WTC11 (cell line): ENCODE data around the gene INS. TPM values are rescaled to one million over a fixed set of nuclear protein-coding genes. Genes with fewer than 3 reads are reported as not detected.

Experiments used
- ATAC-seq: fragments of 200-7000 bp; cut with Tn5 transposase; 2 replicates; pipeline ENCODE4 v1.10.0; 2021; ENCODE audit warnings: mild to moderate bottlenecking, moderate library complexity
- CTCF ChIA-PET: fragments of 300-600 bp; sonication (Branson Sonifier 250); formaldehyde crosslinking; loops from one replicate; lab custom pipeline; 2021; ENCODE audit warnings: antibody characterized with exemption; lab: Charles Lee
- POLR2A ChIA-PET: fragments of 350-600 bp; sonication (Branson Sonifier 250); formaldehyde crosslinking; loops from one replicate; lab custom pipeline; 2021; ENCODE audit warnings: antibody characterized with exemption; lab: Charles Lee
- DNase-seq: peaks from one replicate; pipeline ENCODE4 v3.0.0; 2021; ENCODE audit warnings: low spot score
- H3K27ac Mint-ChIP-seq: 2 replicates; pipeline ENCODE4 v1.8.0; 2021; ENCODE audit warnings: mixed read lengths
- H3K27me3 Mint-ChIP-seq: 2 replicates; pipeline ENCODE4 v1.8.0; 2021; ENCODE audit warnings: low read depth, mild to moderate bottlenecking, moderate library complexity, mixed read lengths
- H3K36me3 Mint-ChIP-seq: 2 replicates; pipeline ENCODE4 v1.8.0; 2021; ENCODE audit warnings: mixed read lengths
- H3K4me1 Mint-ChIP-seq: 2 replicates; pipeline ENCODE4 v1.8.0; 2022; ENCODE audit warnings: mixed read lengths
- H3K4me3 Mint-ChIP-seq: 2 replicates; pipeline ENCODE4 v1.8.0; 2021; ENCODE audit warnings: mild to moderate bottlenecking, moderate library complexity, mixed read lengths
- H3K9me3 Mint-ChIP-seq: 2 replicates; pipeline ENCODE4 v1.8.0; 2021; ENCODE audit warnings: mixed read lengths
- ATF1 ChIP-seq: sonication (generic); formaldehyde crosslinking; IDR thresholded peaks from 2 replicates; pipeline ENCODE4 v1.8.1; 2023; ENCODE audit warnings: mild to moderate bottlenecking, moderate library complexity, missing genetic modification reagents
- ATF2 ChIP-seq: sonication (generic); formaldehyde crosslinking; IDR thresholded peaks from 2 replicates; pipeline ENCODE4 v1.8.1; 2022; ENCODE audit warnings: low read depth, missing genetic modification reagents, borderline replicate concordance
- CREM ChIP-seq: sonication (generic); formaldehyde crosslinking; IDR thresholded peaks from 2 replicates; pipeline ENCODE4 v1.8.1; 2022; ENCODE audit warnings: mild to moderate bottlenecking, missing genetic modification reagents, moderate library complexity
- ERG ChIP-seq: fragments of 250-450 bp; sonication (Bioruptor Pico); IDR thresholded peaks from 2 replicates; pipeline ENCODE4 v1.8.0; 2021; ENCODE audit warnings: mild to moderate bottlenecking
- ESRRA ChIP-seq: sonication (generic); formaldehyde crosslinking; IDR thresholded peaks from 2 replicates; pipeline ENCODE4 v1.8.1; 2022; ENCODE audit warnings: mild to moderate bottlenecking, missing genetic modification reagents, borderline replicate concordance
- ETV6 ChIP-seq: sonication (generic); formaldehyde crosslinking; IDR thresholded peaks from 2 replicates; pipeline ENCODE4 v1.8.1; 2022; ENCODE audit warnings: mild to moderate bottlenecking, missing genetic modification reagents
- FOXP1 ChIP-seq: sonication (generic); formaldehyde crosslinking; IDR thresholded peaks from 2 replicates; pipeline ENCODE4 v1.8.0; 2022; ENCODE audit warnings: missing genetic modification reagents, mild to moderate bottlenecking, moderate library complexity, borderline replicate concordance
- GRHL2 ChIP-seq: fragments of 250-450 bp; sonication (Bioruptor Pico); IDR thresholded peaks from 2 replicates; pipeline ENCODE4 v1.8.0; 2022; ENCODE audit warnings: mild to moderate bottlenecking, moderate library complexity; ENCODE audit not compliant: insufficient replicate concordance, severe bottlenecking
- HMGXB4 ChIP-seq: sonication (generic); formaldehyde crosslinking; IDR thresholded peaks from 2 replicates; pipeline ENCODE4 v1.8.1; 2023; ENCODE audit warnings: mild to moderate bottlenecking, moderate library complexity, missing genetic modification reagents
- KAT7 ChIP-seq: sonication (generic); formaldehyde crosslinking; IDR thresholded peaks from 2 replicates; pipeline ENCODE4 v1.8.1; 2023; ENCODE audit warnings: missing genetic modification reagents, mild to moderate bottlenecking, borderline replicate concordance
- NFATC4 ChIP-seq: fragments of 250-450 bp; sonication (Bioruptor Pico); IDR thresholded peaks from 2 replicates; pipeline ENCODE4 v1.9.0; 2021; ENCODE audit warnings: mild to moderate bottlenecking
- PREB ChIP-seq: sonication (generic); formaldehyde crosslinking; IDR thresholded peaks from 2 replicates; pipeline ENCODE4 v1.8.1; 2022; ENCODE audit warnings: mild to moderate bottlenecking, missing genetic modification reagents, moderate library complexity, borderline replicate concordance
- RELA ChIP-seq: sonication (generic); formaldehyde crosslinking; IDR thresholded peaks from 2 replicates; pipeline ENCODE4 v1.8.1; 2022; ENCODE audit warnings: missing genetic modification reagents, mild to moderate bottlenecking, borderline replicate concordance
- RORB ChIP-seq: fragments of 250-450 bp; sonication (Bioruptor Pico); IDR thresholded peaks from 2 replicates; pipeline ENCODE4 v1.9.0; 2021; ENCODE audit warnings: mild to moderate bottlenecking
- ZNF425 ChIP-seq: fragments of 250-450 bp; sonication (Bioruptor Pico); conservative IDR thresholded peaks from 2 replicates; pipeline ENCODE4 v1.9.0; 2021; ENCODE audit warnings: mild to moderate bottlenecking
- total RNA-seq: library from RNA; stranded (reverse); gene quantifications from 3 replicates; pipeline ENCODE4 v1.2.3, GENCODE V29; 2021
- TF ChIP-seq, protein P1 (sequence below): sonication (generic); formaldehyde crosslinking; conservative IDR thresholded peaks from 2 replicates; pipeline ENCODE4 v1.8.1; 2023; ENCODE audit warnings: mild to moderate bottlenecking, low read depth, missing genetic modification reagents, moderate library complexity
- TF ChIP-seq, protein P2 (sequence below): sonication (generic); formaldehyde crosslinking; IDR thresholded peaks from 2 replicates; pipeline ENCODE4 v1.8.0; 2022; ENCODE audit warnings: mild to moderate bottlenecking, missing genetic modification reagents
- TF ChIP-seq, protein P3 (sequence below): sonication (generic); formaldehyde crosslinking; IDR thresholded peaks from 2 replicates; pipeline ENCODE4 v1.8.0; 2022; ENCODE audit warnings: mild to moderate bottlenecking, missing genetic modification reagents

Gene INS
- total RNA-seq, 1 experiment from 2014 or later, result not detected

DNA sequence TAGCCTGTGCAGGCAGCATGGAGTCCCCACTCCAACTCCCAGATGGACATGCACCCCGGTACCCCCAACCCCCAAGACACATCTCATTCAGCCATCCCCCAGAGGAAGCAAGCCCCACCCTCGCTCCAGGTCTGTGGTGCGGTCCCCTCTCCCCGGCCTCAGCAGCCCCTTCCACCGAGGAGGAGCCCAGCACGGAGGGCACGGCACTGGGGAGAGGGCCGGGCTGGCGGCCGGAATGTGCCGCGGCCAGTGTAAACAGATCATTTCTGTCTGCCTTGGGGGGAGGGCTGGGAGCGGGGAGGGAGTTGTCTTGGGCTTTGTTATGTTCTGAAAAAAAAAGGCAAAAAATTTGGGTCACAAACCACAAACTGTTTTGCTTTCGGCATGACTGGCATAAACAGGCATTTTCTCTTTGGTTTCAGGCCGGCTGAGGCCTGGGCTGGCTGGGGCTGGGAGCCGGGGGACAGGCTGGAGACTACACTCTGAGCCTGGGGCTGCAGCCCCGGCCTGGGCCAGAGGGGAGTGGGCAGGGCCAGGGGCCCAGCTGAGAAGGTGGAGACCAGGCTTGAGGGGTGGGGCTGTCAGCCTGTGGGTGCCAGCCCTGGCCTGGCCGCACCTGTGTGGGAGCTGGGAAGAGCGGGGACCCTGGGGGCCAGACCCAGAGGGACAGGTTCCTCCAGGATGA is 38.6 kb downstream of the INS start (continued):
- TF ChIP-seq, protein P1, sequence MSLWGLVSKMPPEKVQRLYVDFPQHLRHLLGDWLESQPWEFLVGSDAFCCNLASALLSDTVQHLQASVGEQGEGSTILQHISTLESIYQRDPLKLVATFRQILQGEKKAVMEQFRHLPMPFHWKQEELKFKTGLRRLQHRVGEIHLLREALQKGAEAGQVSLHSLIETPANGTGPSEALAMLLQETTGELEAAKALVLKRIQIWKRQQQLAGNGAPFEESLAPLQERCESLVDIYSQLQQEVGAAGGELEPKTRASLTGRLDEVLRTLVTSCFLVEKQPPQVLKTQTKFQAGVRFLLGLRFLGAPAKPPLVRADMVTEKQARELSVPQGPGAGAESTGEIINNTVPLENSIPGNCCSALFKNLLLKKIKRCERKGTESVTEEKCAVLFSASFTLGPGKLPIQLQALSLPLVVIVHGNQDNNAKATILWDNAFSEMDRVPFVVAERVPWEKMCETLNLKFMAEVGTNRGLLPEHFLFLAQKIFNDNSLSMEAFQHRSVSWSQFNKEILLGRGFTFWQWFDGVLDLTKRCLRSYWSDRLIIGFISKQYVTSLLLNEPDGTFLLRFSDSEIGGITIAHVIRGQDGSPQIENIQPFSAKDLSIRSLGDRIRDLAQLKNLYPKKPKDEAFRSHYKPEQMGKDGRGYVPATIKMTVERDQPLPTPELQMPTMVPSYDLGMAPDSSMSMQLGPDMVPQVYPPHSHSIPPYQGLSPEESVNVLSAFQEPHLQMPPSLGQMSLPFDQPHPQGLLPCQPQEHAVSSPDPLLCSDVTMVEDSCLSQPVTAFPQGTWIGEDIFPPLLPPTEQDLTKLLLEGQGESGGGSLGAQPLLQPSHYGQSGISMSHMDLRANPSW (CRISPR knock-in tag), result no peak

DNA sequence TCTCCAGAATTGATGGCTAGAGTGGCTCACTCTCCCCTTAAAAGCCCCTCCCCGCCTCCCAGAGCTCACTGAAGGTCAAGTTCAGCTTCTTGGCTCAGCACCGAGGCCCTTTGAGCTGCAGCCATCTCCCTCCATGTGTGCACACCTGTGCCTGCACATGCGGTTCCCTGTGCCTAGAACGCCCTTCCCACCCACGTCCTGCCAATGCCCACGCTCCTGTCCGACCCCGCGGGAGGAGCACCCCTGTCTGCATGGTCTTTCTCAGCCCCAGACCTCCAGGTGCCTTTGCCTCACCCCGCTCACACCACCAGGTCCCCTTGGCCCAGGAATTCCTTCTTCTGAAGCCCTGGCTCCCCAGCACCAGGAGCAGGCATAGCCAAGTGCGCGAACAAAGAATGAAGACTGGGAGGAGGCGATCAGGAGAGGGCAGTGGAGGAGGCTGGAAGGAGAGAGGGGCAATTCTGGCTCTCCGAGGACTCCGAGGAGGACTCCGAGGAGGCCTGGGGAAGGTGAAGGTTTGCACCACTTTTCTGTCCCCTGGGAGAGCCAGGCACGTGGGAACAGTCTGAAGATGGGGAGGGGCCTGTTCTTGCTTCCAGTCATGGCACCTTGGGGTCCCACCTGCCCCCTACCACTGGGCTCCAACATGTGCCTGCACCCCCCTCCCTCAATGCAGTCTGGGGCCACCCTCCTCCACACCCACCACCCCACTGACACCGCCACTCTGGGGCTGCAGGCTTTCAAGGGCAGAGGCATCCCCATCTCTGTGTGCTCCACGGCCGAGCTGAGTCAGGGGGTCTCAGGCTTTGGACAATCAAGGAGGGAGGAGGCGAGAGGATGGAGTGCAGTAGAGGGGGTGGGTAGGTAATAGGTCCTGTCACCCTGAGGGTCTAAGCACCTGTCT is 39.5 kb downstream of the INS start:
- Mint-ChIP-seq H3K27ac (no peak overlapping the region), H3K36me3 (peaks cover 11% of the 10 kb centered on the region), H3K27me3 (peaks cover 12% of the 10 kb centered on the region), H3K4me3 (no peak overlapping the region), H3K4me1 (no peaks in the 10 kb centered on the region; the same call in 1 of the 2 replicates), H3K9me3 (peaks cover 18% of the 10 kb centered on the region)
- TF ChIP-seq ESRRA (CRISPR knock-in tag) (no peak), FOXP1 (CRISPR knock-in tag) (no peak), RORB (no peak), ERG (CRISPR knock-in tag) (no peak), GRHL2 (CRISPR knock-in tag) (no peak), ATF1 (no peak), HMGXB4 (no peak), PREB (no peak), KAT7 (CRISPR knock-in tag) (no peak), RELA (CRISPR knock-in tag) (no peak), CREM (CRISPR knock-in tag) (no peak), ZNF425 (CRISPR knock-in tag) (no peak), NFATC4 (CRISPR knock-in tag) (no peak), ETV6 (CRISPR knock-in tag) (no peak), ATF2 (no peak)
- TF ChIP-seq, protein P2, sequence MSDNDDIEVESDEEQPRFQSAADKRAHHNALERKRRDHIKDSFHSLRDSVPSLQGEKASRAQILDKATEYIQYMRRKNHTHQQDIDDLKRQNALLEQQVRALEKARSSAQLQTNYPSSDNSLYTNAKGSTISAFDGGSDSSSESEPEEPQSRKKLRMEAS (CRISPR knock-in tag), result no peak
- TF ChIP-seq, protein P3, sequence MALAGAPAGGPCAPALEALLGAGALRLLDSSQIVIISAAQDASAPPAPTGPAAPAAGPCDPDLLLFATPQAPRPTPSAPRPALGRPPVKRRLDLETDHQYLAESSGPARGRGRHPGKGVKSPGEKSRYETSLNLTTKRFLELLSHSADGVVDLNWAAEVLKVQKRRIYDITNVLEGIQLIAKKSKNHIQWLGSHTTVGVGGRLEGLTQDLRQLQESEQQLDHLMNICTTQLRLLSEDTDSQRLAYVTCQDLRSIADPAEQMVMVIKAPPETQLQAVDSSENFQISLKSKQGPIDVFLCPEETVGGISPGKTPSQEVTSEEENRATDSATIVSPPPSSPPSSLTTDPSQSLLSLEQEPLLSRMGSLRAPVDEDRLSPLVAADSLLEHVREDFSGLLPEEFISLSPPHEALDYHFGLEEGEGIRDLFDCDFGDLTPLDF, result no peak
- DNase-seq, result no peak
- CTCF ChIA-PET, result interaction anchor here (0.7 to 1.9 kb wide), 4 partner anchors 16 to 47 kb away, joined by 3 to 23 read pairs (median 4); no protein-coding TSS in a partner anchor
- ATAC-seq, result no peak
- POLR2A ChIA-PET, result no interaction called here
